H1 (cell line): ENCODE data around the gene CTNNA3. TPM values are rescaled to one million over a fixed set of nuclear protein-coding genes. Genes with fewer than 3 reads are reported as not detected.

Experiments used
- CTCF ChIA-PET: fragments of 300-600 bp; sonication (Branson Sonifier 250); formaldehyde crosslinking; loops from one replicate; lab custom pipeline; 2021; ENCODE audit not compliant: partially characterized antibody; lab: Charles Lee
- POLR2A ChIA-PET: fragments of 300-600 bp; sonication (Branson Sonifier 250); formaldehyde crosslinking; loops from one replicate; lab custom pipeline; 2021; ENCODE audit warnings: inconsistent platforms; ENCODE audit not compliant: partially characterized antibody; lab: Charles Lee
- DNase-seq, 2 experiments: peaks; one replicate each; pipeline versions ENCODE4 v3.0.0 to v3.0.0-alpha.2; 2010 to 2022; ENCODE audit warnings: low spot score in 2 of 2, low read depth in 1 of 2, mixed read lengths in 1 of 2
- FAIRE-seq: peaks from 2 replicates; lab custom pipeline; 2011; peaks lifted over from hg19 to GRCh38; lab: Jason Lieb, UNC
- H2AFZ ChIP-seq: 2 replicates; pipeline ENCODE4 v1.8.1; 2012; ENCODE audit warnings: low read length, inconsistent platforms
- H2AK5ac ChIP-seq: 2 replicates; pipeline ENCODE4 v1.6.1; 2013; ENCODE audit warnings: low read depth, low read length
- H2BK120ac ChIP-seq: replicated peaks from 2 replicates; pipeline ENCODE3; 2013; ENCODE audit warnings: low read depth, low read length, inconsistent platforms
- H2BK12ac ChIP-seq: 2 replicates; pipeline ENCODE4 v1.6.1; 2013; ENCODE audit warnings: low read depth, low read length
- H2BK15ac ChIP-seq: 2 replicates; pipeline ENCODE4 v1.6.1; 2013; ENCODE audit warnings: low read length
- H2BK20ac ChIP-seq: 2 replicates; pipeline ENCODE4 v1.6.1; 2013; ENCODE audit warnings: low read length
- H2BK5ac ChIP-seq: 2 replicates; pipeline ENCODE4 v1.6.1; 2013; ENCODE audit warnings: low read depth, low read length
- H3K14ac ChIP-seq: 2 replicates; pipeline ENCODE4 v1.6.1; 2013; ENCODE audit warnings: inconsistent platforms; ENCODE audit not compliant: insufficient read length
- H3K18ac ChIP-seq: 2 replicates; pipeline ENCODE4 v1.6.1; 2013; ENCODE audit warnings: low read length; ENCODE audit errors: extremely low read depth
- H3K23ac ChIP-seq: 2 replicates; pipeline ENCODE4 v1.6.1; 2013; ENCODE audit warnings: inconsistent platforms; ENCODE audit not compliant: insufficient read length
- H3K23me2 ChIP-seq: 2 replicates; pipeline ENCODE4 v1.6.1; 2013; ENCODE audit warnings: low read depth, low read length
- H3K27ac ChIP-seq: 2 replicates; pipeline ENCODE4 v1.6.1; 2011; ENCODE audit warnings: low read depth, low read length, inconsistent platforms
- H3K27me3 ChIP-seq, 4 experiments: replicated peaks in 1 of 4; 1 replicate in 1 of 4; 2 replicates in 3 of 4; pipeline versions ENCODE4 v1.6.1 to v1.8.1; 2011 to 2013; ENCODE audit warnings: low read length in 3 of 4, mild to moderate bottlenecking in 3 of 4, inconsistent platforms in 2 of 4, mixed read lengths in 2 of 4, moderate library complexity in 1 of 4; ENCODE audit not compliant: control insufficient read depth in 3 of 4, insufficient read depth in 3 of 4; ENCODE audit errors: extremely low read depth in 1 of 4
- H3K36me3 ChIP-seq, 4 experiments: 2 replicates each; pipeline versions ENCODE4 v1.6.1 to v1.8.1; 2011 to 2013; ENCODE audit warnings: mild to moderate bottlenecking in 4 of 4, low read length in 3 of 4, moderate library complexity in 2 of 4, control low read depth in 1 of 4, inconsistent platforms in 1 of 4; ENCODE audit not compliant: insufficient read depth in 4 of 4, control insufficient read depth in 2 of 4
- H3K4ac ChIP-seq: replicated peaks from 2 replicates; pipeline ENCODE3; 2013; ENCODE audit warnings: low read length, low read depth, mixed read lengths, inconsistent platforms; ENCODE audit not compliant: insufficient read length
- H3K4me1 ChIP-seq, 4 experiments: replicated peaks in 1 of 4; 1 replicate in 1 of 4; 2 replicates in 3 of 4; pipeline versions ENCODE4 v1.6.1 to v1.8.1; 2011 to 2013; ENCODE audit warnings: low read length in 3 of 4, inconsistent platforms in 2 of 4, mixed read lengths in 1 of 4; ENCODE audit not compliant: insufficient read depth in 4 of 4, control insufficient read depth in 3 of 4
- H3K4me2 ChIP-seq, 2 experiments: 2 replicates each; pipeline versions ENCODE4 v1.6.1 to v1.8.1; 2011 to 2013; ENCODE audit warnings: low read depth in 2 of 2, low read length in 2 of 2, control low read depth in 1 of 2, inconsistent platforms in 1 of 2, mild to moderate bottlenecking in 1 of 2; ENCODE audit not compliant: insufficient read depth in 1 of 2
- H3K4me3 ChIP-seq, 4 experiments: fragments of 200-600, 300-600 bp in 1 of 4; sonication (generic), shearing (Covaris generic), sonication (Bioruptor Twin) in 1 of 4; 2 replicates each; pipeline versions ENCODE4 v1.5.1 to v1.8.1; 2011 to 2016; ENCODE audit warnings: low read length in 4 of 4, low read depth in 3 of 4, control low read depth in 2 of 4, inconsistent platforms in 2 of 4, mild to moderate bottlenecking in 2 of 4, mixed read lengths in 1 of 4, moderate library complexity in 1 of 4; ENCODE audit not compliant: insufficient read depth in 2 of 4; ENCODE audit errors: extremely low read depth in 1 of 4
- H3K56ac ChIP-seq: replicated peaks from 2 replicates; pipeline ENCODE3; 2013; ENCODE audit warnings: low read depth, mild to moderate bottlenecking, mixed read lengths, low read length, inconsistent platforms; ENCODE audit not compliant: insufficient read length
- H3K79me1 ChIP-seq: 2 replicates; pipeline ENCODE4 v1.6.1; 2013; ENCODE audit warnings: low read depth, low read length, control low read depth
- H3K79me2 ChIP-seq, 2 experiments: 2 replicates each; pipeline versions ENCODE4 v1.6.1 to v1.8.1; 2012 to 2013; ENCODE audit warnings: low read length in 2 of 2, mild to moderate bottlenecking in 2 of 2, inconsistent platforms in 1 of 2; ENCODE audit not compliant: insufficient read depth in 2 of 2, control insufficient read depth in 1 of 2
- H3K9ac ChIP-seq, 4 experiments: replicated peaks in 1 of 4; 1 replicate in 1 of 4; 2 replicates in 3 of 4; pipeline versions ENCODE4 v1.6.1 to v1.8.1; 2011 to 2013; ENCODE audit warnings: low read depth in 3 of 4, low read length in 3 of 4, control low read depth in 2 of 4, mild to moderate bottlenecking in 2 of 4, moderate library complexity in 2 of 4, inconsistent platforms in 1 of 4; ENCODE audit errors: extremely low read depth in 1 of 4
- H3K9me3 ChIP-seq, 2 experiments: 2 replicates each; pipeline versions ENCODE4 v1.6.1 to v1.8.1; 2012 to 2013; ENCODE audit warnings: mild to moderate bottlenecking in 2 of 2, moderate library complexity in 2 of 2, control low read depth in 1 of 2, inconsistent platforms in 1 of 2, low read depth in 1 of 2, low read length in 1 of 2, mixed read lengths in 1 of 2; ENCODE audit not compliant: insufficient read depth in 2 of 2
- H4K20me1 ChIP-seq, 2 experiments: replicated peaks in 1 of 2; 2 replicates each; pipeline versions ENCODE3 to v1.8.1; 2011 to 2013; ENCODE audit warnings: inconsistent platforms in 2 of 2, low read length in 2 of 2, mild to moderate bottlenecking in 1 of 2; ENCODE audit not compliant: insufficient read depth in 2 of 2, control insufficient read depth in 1 of 2
- H4K5ac ChIP-seq: 2 replicates; pipeline ENCODE4 v1.6.1; 2013; ENCODE audit warnings: low read length, low read depth, mixed read lengths, inconsistent platforms; ENCODE audit not compliant: insufficient read length
- H4K8ac ChIP-seq: 2 replicates; pipeline ENCODE4 v1.8.0; 2013; ENCODE audit warnings: mild to moderate bottlenecking, moderate library complexity, low read length, inconsistent platforms; ENCODE audit not compliant: insufficient read depth; ENCODE audit errors: extremely low read depth
- H4K91ac ChIP-seq: replicated peaks from 2 replicates; pipeline ENCODE3; 2013; ENCODE audit warnings: low read length, mixed read lengths, inconsistent platforms; ENCODE audit not compliant: insufficient read length
- CHD1 ChIP-seq: IDR thresholded peaks from 2 replicates; pipeline ENCODE4 v1.6.1; 2012; ENCODE audit warnings: low read depth, low read length, improper control_type of control experiment
- HDAC2 ChIP-seq, 2 experiments: fragments of 300-600 bp in 1 of 2; sonication (generic) in 1 of 2; IDR thresholded peaks; 2 replicates each; pipeline ENCODE4 v1.6.1; 2011 to 2012; ENCODE audit warnings: low read depth in 2 of 2, low read length in 2 of 2, mild to moderate bottlenecking in 2 of 2, moderate library complexity in 2 of 2, borderline replicate concordance in 1 of 2, inconsistent platforms in 1 of 2
- JUND ChIP-seq: IDR thresholded peaks from 2 replicates; pipeline ENCODE4 v1.6.1; 2011; ENCODE audit warnings: mild to moderate bottlenecking, improper control_type of control experiment, low read length
- MAFK ChIP-seq: IDR thresholded peaks from 2 replicates; pipeline ENCODE4 v1.6.1; 2012; ENCODE audit warnings: low read depth, mild to moderate bottlenecking, improper control_type of control experiment, low read length
- SP1 ChIP-seq: IDR thresholded peaks from 2 replicates; pipeline ENCODE4 v1.6.1; 2011; ENCODE audit warnings: low read depth, low read length
- WGBS, 2 experiments: shearing (Covaris generic) in 1 of 2; methylation state at CpG; one replicate each; pipeline versions ENCODE4 v1.1.6 to v1.1.7; 2013 to 2015; ENCODE audit warnings: low lambda C conversion rate in 2 of 2, mixed read lengths in 2 of 2, inconsistent platforms in 1 of 2, low coverage in 1 of 2, missing lambda C conversion rate in 1 of 2; ENCODE audit not compliant: insufficient replicate concordance in 2 of 2, insufficient coverage in 1 of 2, insufficient read length in 1 of 2; ENCODE audit errors: extremely low coverage in 1 of 2, missing lambda C conversion rate in 1 of 2; 5-methylcytosine and 5-hydroxymethylcytosine counted together
- polyA plus RNA-seq, 7 experiments: library from polyadenylated mRNA; depleted of rRNA in 3 of 7; stranded (reverse) in 5 of 7; unstranded in 2 of 7; fragments of >200 nt in 5 of 7; fragments of 200-250 nt in 2 of 7; gene quantifications; 1 replicate in 5 of 7; 2 replicates in 1 of 7; 4 replicates in 1 of 7; pipeline versions ENCODE4 v1.2.1 to v1.2.3, GENCODE V29; 2011 to 2013; ENCODE audit warnings: missing spikeins in 2 of 7, mixed read lengths in 2 of 7
- total RNA-seq: library from RNA; stranded (reverse); fragmentation: NEBNext Ultra II Directional; extraction: Animal tissue kit (Norgen Biotek cat#: 25700); gene quantifications from 2 replicates; pipeline ENCODE4 v1.2.1, GENCODE V29; 2021
- TF ChIP-seq, protein P1 (sequence below), 3 experiments: IDR thresholded peaks; 1 replicate in 2 of 3; 2 replicates in 1 of 3; pipeline versions ENCODE4 v1.5.1 to v1.6.1; 2011; ENCODE audit warnings: low read length in 3 of 3, mild to moderate bottlenecking in 3 of 3, inconsistent platforms in 2 of 3, low read depth in 1 of 3, moderate library complexity in 1 of 3; ENCODE audit not compliant: insufficient read depth in 1 of 3; ENCODE audit errors: control extremely low read depth in 1 of 3

The CTNNA3 gene
- total and polyA plus RNA-seq, 2 of the 8 experiments (the other 6 are each of a cell fraction or from before 2014, with no cell fraction given): 1.3 to 1.5 TPM

DNA sequence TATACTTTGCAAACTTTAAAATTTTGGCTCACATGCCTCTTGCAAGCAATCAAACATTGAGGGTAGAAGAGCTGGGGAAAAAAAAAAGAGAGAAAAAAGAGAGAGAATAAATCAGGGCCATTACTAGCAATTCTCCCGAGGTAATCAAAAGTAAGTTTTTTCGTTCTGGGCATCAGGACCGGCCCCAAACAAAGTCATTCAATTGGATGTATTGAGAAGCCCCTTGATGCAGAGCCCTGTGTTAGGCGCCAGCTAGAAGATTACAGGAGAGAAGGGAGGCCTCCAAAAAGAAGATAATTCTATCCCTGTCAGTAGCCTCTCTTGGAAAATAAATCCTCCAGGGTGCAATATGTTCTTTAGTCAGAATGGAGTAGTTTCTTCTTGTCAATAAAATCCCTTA lies 2.2 kb upstream of the CTNNA3 start:
- TF ChIP-seq, protein P1, sequence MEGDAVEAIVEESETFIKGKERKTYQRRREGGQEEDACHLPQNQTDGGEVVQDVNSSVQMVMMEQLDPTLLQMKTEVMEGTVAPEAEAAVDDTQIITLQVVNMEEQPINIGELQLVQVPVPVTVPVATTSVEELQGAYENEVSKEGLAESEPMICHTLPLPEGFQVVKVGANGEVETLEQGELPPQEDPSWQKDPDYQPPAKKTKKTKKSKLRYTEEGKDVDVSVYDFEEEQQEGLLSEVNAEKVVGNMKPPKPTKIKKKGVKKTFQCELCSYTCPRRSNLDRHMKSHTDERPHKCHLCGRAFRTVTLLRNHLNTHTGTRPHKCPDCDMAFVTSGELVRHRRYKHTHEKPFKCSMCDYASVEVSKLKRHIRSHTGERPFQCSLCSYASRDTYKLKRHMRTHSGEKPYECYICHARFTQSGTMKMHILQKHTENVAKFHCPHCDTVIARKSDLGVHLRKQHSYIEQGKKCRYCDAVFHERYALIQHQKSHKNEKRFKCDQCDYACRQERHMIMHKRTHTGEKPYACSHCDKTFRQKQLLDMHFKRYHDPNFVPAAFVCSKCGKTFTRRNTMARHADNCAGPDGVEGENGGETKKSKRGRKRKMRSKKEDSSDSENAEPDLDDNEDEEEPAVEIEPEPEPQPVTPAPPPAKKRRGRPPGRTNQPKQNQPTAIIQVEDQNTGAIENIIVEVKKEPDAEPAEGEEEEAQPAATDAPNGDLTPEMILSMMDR (IDR thresholded peaks at IDR 0.05; ENCODE audit: control extremely low read depth in 1 of 3, insufficient read depth in 1 of 3, low read depth in 1 of 3, low read length in 3 of 3): no peak
- TF ChIP-seq MAFK: no peak
- TF ChIP-seq HDAC2 (IDR thresholded peaks at IDR 0.05; ENCODE audit: borderline replicate concordance in 1 of 2, low read depth in 2 of 2, low read length in 2 of 2): no peak
- TF ChIP-seq JUND: no peak
- TF ChIP-seq SP1: no peak
- TF ChIP-seq CHD1: no peak
- TF ChIP-seq, all 59 proteins: peak for 0
- no peaks in the 10 kb centered on the region for H3K4me1 ChIP-seq
- ChIA-PET CTCF (interaction anchor here (0.9 to 4.1 kb wide), 29 partner anchors 9 to 179 kb away, joined by 3 to 82 read pairs (median 7); no protein-coding TSS in a partner anchor), POLR2A (no interaction called here)
- H3K27ac ChIP-seq: no peak overlapping the region
- H4K20me1 ChIP-seq: no peaks in the 10 kb centered on the region
- no peak overlapping the region for H2BK12ac ChIP-seq
- H4K5ac ChIP-seq: no peak overlapping the region
- H3K4me3 ChIP-seq: no peak overlapping the region
- no peak overlapping the region for H2BK120ac ChIP-seq
- peaks cover 6 to 13% of the 10 kb centered on the region in 2 experiments; a peak in 3 of 4 replicates for H3K9me3 ChIP-seq
- H4K8ac ChIP-seq: no peak overlapping the region
- 79% methylated on average over 4 of the region's 4 CpGs; no CpG with 5 or more reads in 1 of the 2 experiments for WGBS, 2 experiments
- H3K79me1 ChIP-seq: no peaks in the 10 kb centered on the region
- H3K23me2 ChIP-seq: no peaks in the 10 kb centered on the region
- H3K27me3 ChIP-seq: no peaks in the 10 kb centered on the region
- no peak overlapping the region for H2AK5ac ChIP-seq
- no peaks in the 10 kb centered on the region for H3K79me2 ChIP-seq
- no peak overlapping the region for H3K4ac ChIP-seq
- no peak overlapping the region for H2AFZ ChIP-seq
- H3K9ac ChIP-seq: no peak overlapping the region
- H3K23ac ChIP-seq: no peak overlapping the region
- no peaks in the 10 kb centered on the region for H3K36me3 ChIP-seq
- no peak for DNase-seq
- no peak overlapping the region for H2BK5ac ChIP-seq
- H2BK20ac ChIP-seq: no peak overlapping the region
- H3K56ac ChIP-seq: no peak overlapping the region
- no peak overlapping the region for H3K14ac ChIP-seq
- H3K18ac ChIP-seq: no peak overlapping the region
- H3K4me2 ChIP-seq: no peak overlapping the region
- H4K91ac ChIP-seq: no peak overlapping the region
- H2BK15ac ChIP-seq: no peak overlapping the region
- FAIRE-seq: no peak
